HPDE6-E6E7 (cell line): ENCODE results near the gene NLRP5.
"Not testable (repeated sequence)": the region's sequence is repeated elsewhere in the genome, so short reads cannot be mapped to it uniquely, and the experiment has no call there.

Experiments used
- DNase-seq: peaks from one replicate; pipeline ENCODE4 v3.0.0; 2011; ENCODE audit warnings: missing footprints; ENCODE audit errors: extremely low spot score

NLRP5 gene

GRCh38 chr19:56076498-56076897 is 89.9 kb downstream of the NLRP5 start:
- no peak for DNase-seq

DNA sequence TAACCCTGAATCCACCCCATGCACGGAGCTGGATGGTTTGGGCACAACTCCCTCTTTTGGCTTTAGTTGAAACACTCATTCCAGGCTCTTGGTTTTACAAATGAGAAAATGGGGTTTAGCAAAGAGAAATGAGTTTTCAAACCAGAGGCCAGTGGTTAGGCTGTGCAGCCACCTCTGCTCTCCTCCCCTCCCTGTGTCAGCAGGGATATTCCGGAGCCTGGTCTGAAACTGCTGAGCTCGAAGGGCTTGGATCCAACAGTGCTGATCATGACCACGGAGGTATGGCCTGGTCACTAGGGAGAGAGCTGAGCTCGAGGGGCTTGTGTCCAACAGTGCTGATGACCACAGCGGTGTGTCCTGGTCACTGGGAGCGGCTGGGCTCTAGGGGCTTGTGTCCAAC is 93.0 kb downstream of the NLRP5 start:
- DNase-seq, result no peak

DNA sequence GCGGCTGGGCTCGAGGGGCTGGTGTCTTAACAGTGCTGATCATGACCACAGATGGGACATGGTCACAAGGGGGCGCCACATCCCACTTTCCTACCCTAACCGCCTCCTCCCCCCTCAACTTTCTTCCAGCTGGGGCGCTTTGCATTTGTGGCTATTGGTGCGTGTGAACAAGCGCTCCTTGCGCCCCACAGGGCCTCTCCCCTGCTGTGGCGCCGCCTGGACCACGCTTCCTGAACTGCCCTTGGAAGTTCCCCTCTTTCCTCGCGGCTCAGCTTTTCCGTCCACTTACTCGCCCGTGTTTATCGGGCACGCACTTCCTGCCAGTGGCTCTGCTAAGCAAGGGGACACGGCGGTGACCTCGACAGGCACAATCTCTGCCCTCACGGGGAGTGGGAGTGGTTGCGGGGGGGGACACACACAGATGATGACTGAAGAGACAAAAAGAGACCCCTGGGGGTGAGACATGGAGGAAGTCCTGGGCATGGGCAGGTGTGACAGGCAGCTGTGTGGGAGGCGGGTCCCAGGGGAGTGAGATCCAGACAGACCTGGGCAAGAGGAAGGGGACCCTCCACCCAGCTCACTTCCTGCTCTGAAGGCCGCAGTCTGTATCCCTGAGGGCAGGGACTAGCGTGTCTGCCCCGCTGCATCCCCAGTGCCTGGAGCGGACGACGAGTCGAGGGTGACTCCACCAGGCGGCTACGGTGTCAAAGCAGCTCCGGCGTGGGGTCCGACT is 94.3 kb downstream of the NLRP5 start:
- DNase-seq, result no peak

- DNase-seq, result no peak
These were observed 97.1 kb downstream of the NLRP5 start for GRCh38 chr19:56083668-56084067.

DNA sequence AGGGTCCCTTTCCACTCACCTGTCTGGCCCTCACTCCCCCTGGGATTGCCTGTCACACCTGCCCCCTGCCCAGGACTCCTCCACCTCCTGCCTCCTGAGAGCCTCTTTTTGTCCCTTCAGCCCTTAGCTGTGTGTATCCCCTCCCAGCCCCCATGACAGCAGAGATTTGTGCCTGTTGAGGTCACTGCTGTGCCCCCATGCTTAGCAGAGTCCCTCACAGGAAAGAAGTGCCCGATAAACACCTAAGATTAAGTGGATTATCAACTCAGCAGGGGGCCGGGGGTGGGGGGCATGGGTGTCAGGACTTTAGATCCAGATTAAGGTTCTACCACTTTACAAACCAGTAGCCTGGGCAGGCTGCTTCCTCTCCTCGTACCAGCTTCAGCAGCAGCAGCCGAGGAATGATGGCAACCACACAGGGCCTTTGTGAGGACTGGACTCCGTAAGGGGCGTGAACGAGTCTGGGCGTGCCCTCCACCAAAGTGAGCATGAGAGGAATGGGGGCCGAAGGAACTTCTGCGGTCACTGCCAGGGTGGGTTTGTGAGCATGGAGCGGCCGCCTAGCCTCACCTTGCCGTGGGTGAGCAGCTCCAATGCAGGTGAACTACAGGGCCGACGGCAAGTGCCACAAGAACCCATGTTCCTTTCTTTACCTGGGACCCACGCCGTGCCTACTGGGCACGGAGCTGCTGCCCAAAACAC is 98.4 kb downstream of the NLRP5 start:
- no peak for DNase-seq

- no peak for DNase-seq
These were observed 99.1 kb downstream of the NLRP5 start for GRCh38 chr19:56085571-56086275.

DNA sequence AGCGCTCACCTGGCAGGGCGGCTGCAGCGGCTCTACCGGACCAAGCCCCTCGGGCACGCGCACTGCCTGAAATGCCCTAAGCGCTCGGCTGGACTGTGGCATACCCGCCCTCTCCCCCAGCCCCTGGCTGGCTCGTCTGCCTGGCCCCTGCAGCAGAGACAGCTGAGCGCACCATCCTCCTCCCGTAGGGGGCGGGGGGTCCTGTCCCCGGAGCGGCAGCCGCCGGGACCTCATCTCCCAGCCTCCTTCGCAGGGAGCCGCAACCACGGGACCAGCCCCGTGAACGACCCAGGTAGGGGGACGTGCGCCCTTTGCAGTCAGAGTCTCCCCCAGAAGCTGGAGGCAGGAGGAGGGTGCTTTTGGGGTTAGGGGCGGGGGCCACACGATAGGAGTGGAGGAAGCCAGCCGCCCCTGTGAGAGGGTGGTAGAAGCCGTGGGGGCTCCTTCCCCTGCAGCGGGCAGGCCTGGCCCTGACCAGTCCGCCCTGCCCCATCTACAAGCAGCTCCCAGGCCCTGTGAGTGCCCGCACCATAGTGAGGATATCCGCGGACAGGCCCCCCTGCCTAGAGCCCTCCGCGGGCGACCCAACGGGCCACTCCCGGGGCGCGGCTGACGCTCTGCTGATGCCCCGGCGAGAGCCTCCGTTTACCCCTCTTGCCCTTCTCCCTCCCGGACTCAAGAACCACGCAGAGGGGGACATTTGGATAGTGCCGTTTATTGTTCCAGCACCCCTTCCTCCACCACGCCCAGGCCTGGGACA is 100.3 kb downstream of the NLRP5 start:
- no peak for DNase-seq

- DNase-seq, result no peak
These were observed 101.3 kb downstream of the NLRP5 start for GRCh38 chr19:56087647-56088496.

DNA sequence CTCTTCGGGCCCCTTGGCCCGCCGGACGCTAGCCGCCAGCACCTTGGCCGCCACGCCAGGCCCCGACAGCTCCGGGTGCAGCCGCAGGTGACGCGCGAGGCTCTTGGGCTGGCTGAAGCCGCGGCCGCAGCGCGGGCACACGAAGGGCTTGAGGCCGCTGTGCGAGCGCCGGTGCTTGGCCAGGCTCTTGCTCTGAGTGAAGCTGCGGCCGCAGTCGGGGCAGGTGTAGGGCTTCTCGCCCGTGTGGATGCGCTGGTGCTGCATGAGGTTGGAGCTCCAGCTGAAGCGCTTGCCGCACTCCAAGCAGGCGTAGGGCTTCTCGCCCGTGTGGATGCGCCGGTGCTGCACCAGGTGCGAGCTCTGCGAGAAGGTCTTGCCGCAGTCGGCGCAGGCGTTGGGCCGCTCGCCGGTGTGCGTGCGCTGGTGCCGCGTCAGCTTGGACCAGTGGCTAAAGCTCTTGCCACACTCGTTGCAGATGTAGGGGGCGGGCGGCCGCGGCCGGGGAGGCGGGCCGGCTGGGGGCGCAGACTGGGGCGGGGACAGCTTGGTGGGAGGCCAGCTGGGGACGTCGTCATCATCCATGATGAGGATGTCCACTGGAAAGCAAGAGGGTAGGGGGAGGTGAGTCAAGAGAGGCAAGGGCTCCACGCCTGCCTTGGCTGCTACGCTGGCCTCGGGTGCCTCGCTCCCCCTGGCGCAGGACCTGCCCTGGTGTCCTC is 102.1 kb downstream of the NLRP5 start:
- no peak for DNase-seq

DNA sequence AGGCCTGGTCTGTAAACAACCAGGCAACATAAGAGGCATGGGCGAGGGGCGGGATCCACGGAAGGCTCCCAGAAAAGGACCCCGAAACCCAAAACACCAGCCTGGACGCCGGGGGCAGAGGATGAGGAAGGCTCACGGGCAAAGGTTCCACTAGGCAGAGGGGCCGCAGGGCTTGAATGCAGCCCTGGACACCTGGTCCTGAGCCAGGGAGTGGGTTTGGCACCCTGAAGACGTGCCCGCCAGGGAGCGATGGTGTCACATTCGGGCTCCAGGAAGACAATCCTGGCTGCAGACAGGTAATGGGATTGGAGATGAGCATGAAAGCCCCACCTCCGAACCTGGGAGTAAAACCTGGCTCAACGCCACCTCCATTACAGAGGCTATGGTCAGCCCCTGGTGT is 102.8 kb downstream of the NLRP5 start:
- DNase-seq, result no peak

DNA sequence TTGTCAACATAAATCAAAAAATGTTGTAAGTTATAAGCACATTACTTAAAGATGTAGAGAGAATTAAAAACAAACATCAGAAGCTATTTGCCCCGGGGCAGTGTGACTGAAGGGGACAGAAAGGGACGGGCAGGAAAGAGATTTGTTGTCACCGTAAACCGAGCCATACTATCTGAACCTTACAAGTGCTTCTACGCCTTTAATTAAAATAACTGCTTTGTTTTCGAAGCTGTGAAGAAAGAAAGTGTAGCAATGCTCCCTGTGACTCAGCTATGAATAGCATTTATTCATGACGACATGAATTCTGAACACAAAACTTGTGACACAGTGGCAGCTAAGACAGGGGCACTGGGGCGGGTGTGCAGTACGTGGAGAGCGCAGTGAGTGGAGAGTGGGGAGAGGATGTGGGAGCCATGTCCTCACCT is 104.5 kb downstream of the NLRP5 start:
- no peak for DNase-seq

- no peak for DNase-seq
These were observed 105.4 kb downstream of the NLRP5 start for GRCh38 chr19:56091751-56092546.

- DNase-seq, result no peak
These were observed 106.4 kb downstream of the NLRP5 start for GRCh38 chr19:56092685-56093631.

GRCh38 chr19:56094449-56094848 is 107.9 kb downstream of the NLRP5 start:
- no peak for DNase-seq

DNA sequence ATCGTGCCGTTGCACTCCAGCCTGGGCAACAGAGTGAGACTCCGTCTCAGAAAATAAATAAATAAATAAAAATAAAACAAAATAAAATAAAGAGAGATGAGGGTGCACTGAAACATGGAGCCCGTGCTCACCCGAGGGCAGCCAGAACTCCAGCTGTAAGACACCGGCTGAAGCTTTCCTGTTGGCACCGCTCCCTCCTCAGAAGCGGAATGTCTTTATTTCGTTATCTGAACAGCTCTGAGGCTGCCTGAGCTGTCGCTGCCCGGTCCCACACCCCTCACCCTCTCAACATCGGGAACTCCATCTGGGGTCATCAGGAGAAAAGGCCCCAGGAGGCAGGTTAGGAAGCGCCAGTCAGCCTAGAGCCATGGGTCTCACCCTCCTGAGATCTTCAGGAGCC is 110.1 kb downstream of the NLRP5 start:
- DNase-seq, result no peak

DNA sequence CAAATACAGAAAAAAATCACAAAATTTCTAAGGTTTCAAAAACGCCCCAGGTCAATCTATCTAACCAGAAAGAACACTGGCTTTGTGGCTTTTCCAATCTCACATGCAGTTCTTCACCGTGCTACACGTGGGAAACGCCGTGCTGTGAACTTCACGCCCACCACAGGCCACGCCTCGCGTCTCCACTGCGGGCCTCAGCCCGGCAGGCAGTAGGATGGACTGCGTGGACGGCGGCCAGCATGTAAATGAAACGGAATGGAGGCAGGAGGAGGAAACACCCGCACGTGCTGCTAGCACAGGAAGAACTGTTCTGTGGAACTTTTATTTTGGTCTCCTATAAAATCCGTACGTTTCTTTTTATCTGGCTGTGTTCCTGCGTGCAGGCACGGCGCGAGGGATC is 110.7 kb downstream of the NLRP5 start:
- no peak for DNase-seq

GRCh38 chr19:56097776-56098175 is 111.2 kb downstream of the NLRP5 start:
- no peak for DNase-seq

GRCh38 chr19:56098237-56098636 is 111.7 kb downstream of the NLRP5 start:
- not testable (repeated sequence) for DNase-seq
